Heart right ventricle (tissue), 16 donors: ENCODE measurements around the gene PKHD1. TPM values are rescaled to one million over a fixed set of nuclear protein-coding genes. Genes with fewer than 3 reads are reported as not detected.

Experiments used
- ATAC-seq, 8 donors: fragments of 200-7000 bp; cut with Tn5 transposase; one replicate each; pipeline ENCODE4 v1.9.1; 2020; ENCODE audit warnings: mild to moderate bottlenecking in 8 of 8, moderate library complexity in 8 of 8, moderate number of reproducible peaks in 1 of 8
- DNase-seq, 2 donors: peaks; one replicate each; pipeline ENCODE4 v3.0.0-alpha.2; 2020
- H3K27ac ChIP-seq, 10 donors: fragments of 200-600 bp; sonication (generic) in 2 of 10; one replicate each; pipeline versions ENCODE4 v1.5.0 to v1.8.0; 2020 to 2022; ENCODE audit warnings: mild to moderate bottlenecking in 3 of 10
- H3K27me3 ChIP-seq, 7 donors: fragments of 200-600 bp; one replicate each; pipeline ENCODE4 v1.8.0; 2021 to 2022; ENCODE audit warnings: mild to moderate bottlenecking in 2 of 7
- H3K36me3 ChIP-seq, 9 donors: fragments of 200-600 bp; sonication (generic) in 1 of 9; one replicate each; pipeline versions ENCODE4 v1.5.0 to v1.8.0; 2020 to 2022; ENCODE audit warnings: mild to moderate bottlenecking in 2 of 9
- H3K4me1 ChIP-seq, 9 donors: fragments of 200-600 bp; sonication (generic) in 1 of 9; one replicate each; pipeline versions ENCODE4 v1.5.0 to v1.8.0; 2020 to 2022; ENCODE audit warnings: mild to moderate bottlenecking in 4 of 9
- H3K4me3 ChIP-seq, 10 donors: fragments of 200-600 bp; sonication (generic) in 2 of 10; one replicate each; pipeline versions ENCODE4 v1.5.0 to v1.8.0; 2020 to 2022; ENCODE audit warnings: mild to moderate bottlenecking in 7 of 10, moderate library complexity in 2 of 10
- H3K9me3 ChIP-seq, 11 donors: fragments of 200-600 bp in 10 of 11; sonication (generic) in 2 of 11; one replicate each; pipeline versions ENCODE4 v1.5.0 to v1.8.0; 2013 to 2022; ENCODE audit warnings: mild to moderate bottlenecking in 2 of 11, control low read depth in 1 of 11, moderate library complexity in 1 of 11
- CTCF ChIP-seq, 9 donors: fragments of 200-600 bp; sonication (generic) in 2 of 9; IDR thresholded peaks; one replicate each; pipeline versions ENCODE4 v1.5.0 to v1.8.0; 2021 to 2022; ENCODE audit warnings: antibody characterized with exemption in 9 of 9, mild to moderate bottlenecking in 5 of 9, moderate library complexity in 1 of 9
- WGBS, 2 donors: extraction: QIAGEN DNeasy Blood & Tissue Kit; methylation state at CpG; one replicate each; pipeline ENCODE4 v1.1.7; 2013; ENCODE audit warnings: inconsistent platforms in 1 of 2; 5-methylcytosine and 5-hydroxymethylcytosine counted together
- intact Hi-C, 10 donors: fragments of 100-400 bp; cut with DNase I; formaldehyde crosslinking; loops; one replicate each; pipeline versions ENCODE4 v1.11.1 to v1.14.2; 2022
- polyA plus RNA-seq, 2 donors: library from polyadenylated mRNA; stranded (reverse); fragments of 200-250 nt; gene quantifications; one replicate each; pipeline ENCODE4 v1.2.3, GENCODE V29; 2013
- total RNA-seq, 10 donors: library from RNA; stranded (reverse); fragmentation: NEBNext Ultra II Directional in 3 of 10; extraction: Animal tissue kit (Norgen Biotek cat#: 25700) in 3 of 10; gene quantifications; one replicate each; pipeline versions ENCODE4 v1.2.1 to v1.2.4, GENCODE V29; 2021 to 2023
- donor health status: Arrhythmogenic right ventricular cardiomyopathy.
- donor health status: ischemic (EF 13 %, LVEDD 7.1; RV severe dilation, severe dysfunction).
- donor health status: healthy with polysubstance abuse.
- donor health status: DM: no; HTN: yes; CAD: no.
- donor health status: DM: no; HTN: no; CAD: no.
- donor health status: ischemic (EF 25% LVEDD 6.9; RV normal size, moderate dysfunction).
- donor health status: ischemic (EF 25% LVEDD 5.7; RV mildly dilated, moderate dysfunction).
- donor health status: healthy.
- donor health status: DM: yes; HTN: yes; CAD: no.
- donor health status: Ischemic cardiomyopathy.
- donor health status: ischemic (EF 35%, LVEDD 5.7; RV mildly dilated, moderate dysfunction).
- donor health status: nonischemic (EF 11% LVEDD 7.7; RV severe dilation, severe dysfunction).
- donor health status: DM: yes; HTN: yes; CAD: no.
- donor health status: PGD.
- donor health status: ischemic (EF 29% LVEDD 5.4; RV normal size, mild dysfunction).
- donor health status: nonischemic (EF 23%, LVEDD 6.1; RV moderate dilation, normal function).

The PKHD1 gene
- total and polyA plus RNA-seq, 12 donors = under 0.01 to 0.07 (median 0.02) TPM; not detected in 7

- intact Hi-C loops = no loop called here
- 91 to 92% methylated on average over 3 of the region's 3 CpGs for WGBS, 2 donors
- DNase-seq = no peak
These were observed 25.9 kb downstream of the PKHD1 start for GRCh38 chr6:52061481-52061880.

DNA sequence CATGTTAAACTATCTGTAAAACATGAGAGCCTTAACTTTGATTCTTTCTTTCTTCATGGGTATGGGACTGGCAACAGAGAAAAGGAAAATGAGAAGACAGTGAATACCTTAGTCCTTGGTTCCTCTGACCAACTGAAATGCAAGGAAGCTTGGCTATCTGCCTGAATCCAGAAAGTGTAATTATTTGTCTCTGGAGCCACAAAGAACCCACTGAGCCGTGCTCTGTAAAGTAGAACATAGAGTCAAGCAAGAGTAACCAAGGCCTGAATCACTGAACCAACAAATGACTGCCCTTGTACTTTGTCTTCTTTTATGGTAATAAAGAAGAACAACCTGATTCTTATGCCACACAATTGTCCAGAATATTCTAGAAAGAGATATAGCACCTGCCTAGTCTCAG, 27.6 kb downstream of the PKHD1 start:
- Histone ChIP-seq H3K27me3 (peaks cover 0 to 18% (median 5%) of the 10 kb centered on the region in 7 donors), H3K9me3 (no peaks in the 10 kb centered on the region), H3K4me1 (peaks cover 0 to 9% (median 4%) of the 10 kb centered on the region in 9 donors), H3K36me3 (no peaks in the 10 kb centered on the region), H3K27ac (no peak overlapping the region), H3K4me3 (no peak overlapping the region)
- 80 to 86% methylated on average over 1 of the region's 1 CpG for WGBS, 2 donors
- intact Hi-C loops = no loop called here
- DNase-seq (no peak), ATAC-seq (no peak)
- TF ChIP-seq CTCF (IDR thresholded peaks at IDR 0.05) = no peak

More at GRCh38 chr6:52061481-52061880, 25.9 kb downstream of the PKHD1 start:
- ATAC-seq = no peak
- Histone ChIP-seq H3K9me3 (no peaks in the 10 kb centered on the region), H3K27me3 (peaks cover 0 to 18% (median 5%) of the 10 kb centered on the region in 7 donors), H3K4me3 (no peak overlapping the region), H3K27ac (no peak overlapping the region), H3K36me3 (no peaks in the 10 kb centered on the region), H3K4me1 (peaks cover 0 to 9% (median 4%) of the 10 kb centered on the region in 9 donors)
- TF ChIP-seq CTCF (IDR thresholded peaks at IDR 0.05) = no peak

DNA sequence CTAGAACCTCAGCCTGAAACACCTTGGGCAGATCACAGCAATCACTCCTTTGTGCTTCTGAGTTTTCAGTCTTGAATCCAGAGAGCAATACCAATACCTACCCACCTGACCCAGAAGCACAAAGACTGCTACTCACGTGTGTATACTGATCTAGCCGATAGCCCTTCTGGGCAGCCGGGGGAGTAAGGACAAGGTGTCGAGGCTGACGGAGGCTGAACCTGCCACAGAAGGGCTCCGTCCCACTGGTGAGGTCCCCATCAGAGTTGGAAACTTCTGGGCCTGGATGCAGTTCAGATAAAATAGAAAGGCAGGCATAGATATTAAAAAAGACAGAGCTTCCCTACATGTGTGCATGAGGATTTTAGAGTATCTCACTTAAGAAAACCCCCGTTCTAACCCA, 32.0 kb downstream of the PKHD1 start:
- Histone ChIP-seq H3K36me3 (no peaks in the 10 kb centered on the region), H3K27me3 (peaks cover 0 to 41% (median 5%) of the 10 kb centered on the region in 7 donors), H3K9me3 (no peaks in the 10 kb centered on the region), H3K4me1 (no peaks in the 10 kb centered on the region), H3K4me3 (no peak overlapping the region), H3K27ac (no peak overlapping the region)
- intact Hi-C loops = no loop called here
- ATAC-seq (no peak), DNase-seq (no peak)
- TF ChIP-seq CTCF (IDR thresholded peaks at IDR 0.05) = no peak
- WGBS, 2 donors = 78 to 80% methylated on average over 7 of the region's 7 CpGs

GRCh38 chr6:52053038-52053695, 34.2 kb downstream of the PKHD1 start:
- 77% methylated on average over 8 of the region's 8 CpGs for whole genome bisulfite sequencing, 2 donors
- H3K36me3 ChIP-seq = no peaks in the 10 kb centered on the region
- no peak for TF ChIP-seq CTCF (IDR thresholded peaks at IDR 0.05)

More at GRCh38 chr6:52053038-52053695, 34.2 kb downstream of the PKHD1 start:
- intact Hi-C loops = no loop called here
- no peak overlapping the region for H3K27ac ChIP-seq
- H3K9me3 ChIP-seq = no peaks in the 10 kb centered on the region
- DNase-seq = no peak
- no peak for ATAC-seq
- peaks cover 0 to 39% (median 15%) of the 10 kb centered on the region in 7 donors for H3K27me3 ChIP-seq
- H3K4me1 ChIP-seq = no peaks in the 10 kb centered on the region
- no peak overlapping the region for H3K4me3 ChIP-seq
